ENCODE data around the gene NSUN4.
"Not testable (repeated sequence)": the region's sequence is repeated elsewhere in the genome, so short reads cannot be mapped to it uniquely, and the experiment has no call there.

NSUN4 gene

GRCh38 chr1:46333300-46334029 is 7.1 kb upstream of the NSUN4 start:
- no peak overlapping the region for H3K4me3 ChIP-seq (ENCODE audit: control insufficient read depth, low read depth, low read length)
- peak; percentile 46 for DNase-seq (ENCODE audit: low read depth)
- peak; percentile 33 for TF ChIP-seq CTCF (conservative IDR thresholded peaks at IDR 0.05; ENCODE audit: control insufficient read depth, insufficient read depth, low read depth, low read length)

- no peak overlapping the region for H3K4me3 ChIP-seq (ENCODE audit: control insufficient read depth, low read depth, low read length)
- no peak for DNase-seq (ENCODE audit: low read depth)
- no peak for TF ChIP-seq CTCF (conservative IDR thresholded peaks at IDR 0.05; ENCODE audit: control insufficient read depth, insufficient read depth, low read depth, low read length)
These were observed 6.6 kb upstream of the NSUN4 start for GRCh38 chr1:46334030-46334384.

- H3K4me3 ChIP-seq (ENCODE audit: control insufficient read depth, low read depth, low read length): no peak overlapping the region
- DNase-seq (ENCODE audit: low read depth): no peak
- TF ChIP-seq CTCF (conservative IDR thresholded peaks at IDR 0.05; ENCODE audit: control insufficient read depth, insufficient read depth, low read depth, low read length): no peak
These were observed 5.5 kb upstream of the NSUN4 start for GRCh38 chr1:46335081-46335480.

GRCh38 chr1:46337409-46337808 is 3.2 kb upstream of the NSUN4 start:
- not testable (repeated sequence) for H3K4me3 ChIP-seq (ENCODE audit: control insufficient read depth, low read depth, low read length); DNase-seq (ENCODE audit: low read depth)

GRCh38 chr1:46341222-46342083 is 846 bp downstream of the NSUN4 start:
- peak; percentile 8 for DNase-seq (ENCODE audit: low read depth)
- no peak for TF ChIP-seq CTCF (conservative IDR thresholded peaks at IDR 0.05; ENCODE audit: control insufficient read depth, insufficient read depth, low read depth, low read length)
- peak overlapping the region; percentile 74 for H3K4me3 ChIP-seq (ENCODE audit: control insufficient read depth, low read depth, low read length)

GRCh38 chr1:46342084-46342656 is 1.6 kb downstream of the NSUN4 start:
- TF ChIP-seq CTCF (conservative IDR thresholded peaks at IDR 0.05; ENCODE audit: control insufficient read depth, insufficient read depth, low read depth, low read length): peak; percentile 41
- peak; percentile 59 for DNase-seq (ENCODE audit: low read depth)
- no peak overlapping the region for H3K4me3 ChIP-seq (ENCODE audit: control insufficient read depth, low read depth, low read length)

All from fibroblast of mammary gland (primary cell).